HG03565 (cell line): ENCODE results near the gene NDUFAF4.

ENCODE experiments used
- ATAC-seq: cut with Tn5 transposase; IDR thresholded peaks from one replicate; pipeline ENCODE4 v1.9.1; 2021; ENCODE audit warnings: mild to moderate bottlenecking, moderate library complexity; ENCODE audit not compliant: unreplicated experiment

Gene NDUFAF4

GRCh38 chr6:96897396-96898240, at the start of gene NDUFAF4:
Gene NDUFAF4, minus strand, starts transcription at chr6:96897891. Its CDS starts 90 bp downstream, at chr6:96897801.
- ATAC-seq: peak; percentile 83

GRCh38 chr6:96947055-96947454, 49.4 kb upstream of the NDUFAF4 start:
- peak; percentile 92 for ATAC-seq

GRCh38 chr6:96943555-96944215, 46.0 kb upstream of the NDUFAF4 start:
- no peak for ATAC-seq

- ATAC-seq: no peak
Observed at GRCh38 chr6:96942676-96943075, 45.0 kb upstream of the NDUFAF4 start.

- ATAC-seq: no peak
Observed at GRCh38 chr6:96940322-96940721, 42.6 kb upstream of the NDUFAF4 start.

GRCh38 chr6:96939007-96939805, 41.5 kb upstream of the NDUFAF4 start:
- no peak for ATAC-seq

- ATAC-seq: peak; percentile 51
Observed at GRCh38 chr6:96934087-96934486, 36.4 kb upstream of the NDUFAF4 start.

GRCh38 chr6:96931198-96931597, 33.5 kb upstream of the NDUFAF4 start:
- ATAC-seq: no peak

GRCh38 chr6:96929741-96930140, 32.0 kb upstream of the NDUFAF4 start:
- no peak for ATAC-seq

- no peak for ATAC-seq
Observed at GRCh38 chr6:96927660-96928059, 30.0 kb upstream of the NDUFAF4 start.

GRCh38 chr6:96926425-96926824, 28.7 kb upstream of the NDUFAF4 start:
- ATAC-seq: no peak

GRCh38 chr6:96925290-96925687, 27.6 kb upstream of the NDUFAF4 start:
- no peak for ATAC-seq

- ATAC-seq: peak; percentile 62
Observed at GRCh38 chr6:96923871-96924493, 26.3 kb upstream of the NDUFAF4 start.

GRCh38 chr6:96923400-96923799, 25.7 kb upstream of the NDUFAF4 start:
- no peak for ATAC-seq

- ATAC-seq: no peak
Observed at GRCh38 chr6:96917098-96917497, 19.4 kb upstream of the NDUFAF4 start.

- no peak for ATAC-seq
Observed at GRCh38 chr6:96913621-96914020, 15.9 kb upstream of the NDUFAF4 start.

- ATAC-seq: no peak
Observed at GRCh38 chr6:96911751-96912150, 14.1 kb upstream of the NDUFAF4 start.

GRCh38 chr6:96911171-96911570, 13.5 kb upstream of the NDUFAF4 start:
- ATAC-seq: no peak

GRCh38 chr6:96909811-96910210, 12.1 kb upstream of the NDUFAF4 start:
- no peak for ATAC-seq

- peak; percentile 98 for ATAC-seq
Observed at GRCh38 chr6:96907498-96907897, 9.8 kb upstream of the NDUFAF4 start.

- no peak for ATAC-seq
Observed at GRCh38 chr6:96900873-96901272, 3.2 kb upstream of the NDUFAF4 start.
